ENCODE measurements around the gene PAX2. TPM values are rescaled to one million over a fixed set of nuclear protein-coding genes. Genes with fewer than 3 reads are reported as not detected.

PAX2 gene
- total RNA-seq, 1 donor: not detected

DNA sequence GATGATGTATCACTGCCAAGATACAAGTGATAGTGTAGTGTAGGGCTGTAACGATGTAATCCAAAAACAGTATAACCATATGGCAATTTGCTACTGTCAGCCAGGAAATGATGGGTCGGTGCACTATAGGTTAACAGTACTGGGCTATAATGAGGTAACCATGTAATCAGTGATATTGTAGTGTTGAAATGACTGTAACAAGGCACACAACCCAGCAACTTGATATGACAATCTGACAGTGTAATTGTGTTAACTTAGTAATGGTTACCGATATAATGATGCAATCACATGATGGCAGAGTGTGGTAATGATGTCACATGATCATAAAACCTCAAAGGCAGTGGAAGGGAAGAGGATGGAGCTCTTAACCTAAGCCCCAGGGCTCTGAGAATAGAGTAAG, 93.6 kb downstream of the PAX2 start:
- DNase-seq (ENCODE audit: low read depth): no peak
- no peak overlapping the region for H3K4me3 ChIP-seq (ENCODE audit: low read depth, low read length)
- TF ChIP-seq, protein P1, sequence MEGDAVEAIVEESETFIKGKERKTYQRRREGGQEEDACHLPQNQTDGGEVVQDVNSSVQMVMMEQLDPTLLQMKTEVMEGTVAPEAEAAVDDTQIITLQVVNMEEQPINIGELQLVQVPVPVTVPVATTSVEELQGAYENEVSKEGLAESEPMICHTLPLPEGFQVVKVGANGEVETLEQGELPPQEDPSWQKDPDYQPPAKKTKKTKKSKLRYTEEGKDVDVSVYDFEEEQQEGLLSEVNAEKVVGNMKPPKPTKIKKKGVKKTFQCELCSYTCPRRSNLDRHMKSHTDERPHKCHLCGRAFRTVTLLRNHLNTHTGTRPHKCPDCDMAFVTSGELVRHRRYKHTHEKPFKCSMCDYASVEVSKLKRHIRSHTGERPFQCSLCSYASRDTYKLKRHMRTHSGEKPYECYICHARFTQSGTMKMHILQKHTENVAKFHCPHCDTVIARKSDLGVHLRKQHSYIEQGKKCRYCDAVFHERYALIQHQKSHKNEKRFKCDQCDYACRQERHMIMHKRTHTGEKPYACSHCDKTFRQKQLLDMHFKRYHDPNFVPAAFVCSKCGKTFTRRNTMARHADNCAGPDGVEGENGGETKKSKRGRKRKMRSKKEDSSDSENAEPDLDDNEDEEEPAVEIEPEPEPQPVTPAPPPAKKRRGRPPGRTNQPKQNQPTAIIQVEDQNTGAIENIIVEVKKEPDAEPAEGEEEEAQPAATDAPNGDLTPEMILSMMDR (IDR thresholded peaks at IDR 0.05; ENCODE audit: insufficient read depth, low read length): no peak

DNA sequence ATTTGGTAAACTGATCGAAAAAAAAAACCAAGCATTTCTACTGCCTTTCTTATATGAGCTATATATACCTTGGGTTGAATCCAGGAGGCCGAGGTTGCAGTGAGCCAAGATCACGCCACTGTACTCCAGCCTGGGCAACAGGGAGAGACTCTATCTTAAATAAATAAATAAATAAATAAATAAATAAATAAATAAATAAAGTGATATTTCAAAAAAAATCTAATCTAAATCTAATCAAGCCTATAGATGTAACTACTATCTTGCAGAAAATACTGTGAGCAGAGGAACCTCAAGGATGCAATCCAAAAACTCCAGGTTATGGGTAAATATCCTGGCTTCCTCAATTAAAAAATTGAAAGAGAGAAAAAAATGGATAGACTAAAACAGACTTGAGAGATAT, 96.1 kb downstream of the PAX2 start:
- no peak overlapping the region for H3K4me3 ChIP-seq (ENCODE audit: low read depth, low read length)
- TF ChIP-seq, protein P1 (IDR thresholded peaks at IDR 0.05; ENCODE audit: insufficient read depth, low read length): no peak
- DNase-seq (ENCODE audit: low read depth): no peak

DNA sequence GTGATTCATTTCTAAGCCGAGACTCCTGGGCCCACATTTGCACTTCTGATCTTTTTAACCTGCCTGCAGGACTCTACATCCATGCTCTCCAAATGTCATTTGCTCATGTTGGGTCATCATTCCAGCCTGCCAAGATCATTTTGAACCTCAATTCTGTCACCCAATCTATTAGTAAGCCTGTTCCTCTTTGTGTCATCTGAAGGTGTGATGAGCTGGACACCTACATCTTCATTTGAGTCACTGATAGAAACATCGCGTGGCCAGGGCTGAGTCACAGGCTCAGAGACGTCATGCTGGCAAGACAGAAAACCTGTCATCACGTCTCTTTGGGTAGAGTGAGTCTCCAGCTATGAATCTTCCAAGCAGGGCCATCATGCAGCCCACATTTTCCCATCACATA, 102.1 kb downstream of the PAX2 start:
- peak; percentile 6 for DNase-seq (ENCODE audit: low read depth)

DNA sequence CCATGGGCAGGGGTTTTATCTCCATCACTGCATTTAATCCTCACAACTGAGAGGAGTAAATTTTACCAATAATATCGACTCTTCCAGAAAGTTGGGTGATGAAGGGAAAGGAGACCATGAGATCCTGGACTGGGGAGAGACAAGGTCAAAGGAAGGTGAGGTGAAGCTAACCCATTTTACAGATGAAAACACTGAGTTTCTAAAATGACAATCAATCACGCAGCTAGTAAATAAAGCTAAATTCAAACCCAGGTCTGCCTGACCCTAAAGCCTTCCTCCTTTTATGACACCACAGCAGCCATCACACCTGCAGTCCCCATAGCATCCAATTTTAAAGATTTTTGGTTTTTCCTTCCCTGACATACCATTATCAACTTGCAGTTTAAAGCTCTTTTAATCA, 103.4 kb downstream of the PAX2 start:
- H3K4me3 ChIP-seq (ENCODE audit: low read depth, low read length): no peak overlapping the region
- TF ChIP-seq, protein P1 (IDR thresholded peaks at IDR 0.05; ENCODE audit: insufficient read depth, low read length): no peak
- DNase-seq (ENCODE audit: low read depth): no peak

More for the DNA sequence above, 102.1 kb downstream of the PAX2 start:
- H3K4me3 ChIP-seq (ENCODE audit: low read depth, low read length): no peak overlapping the region
- TF ChIP-seq, protein P1 (IDR thresholded peaks at IDR 0.05; ENCODE audit: insufficient read depth, low read length): no peak

DNA sequence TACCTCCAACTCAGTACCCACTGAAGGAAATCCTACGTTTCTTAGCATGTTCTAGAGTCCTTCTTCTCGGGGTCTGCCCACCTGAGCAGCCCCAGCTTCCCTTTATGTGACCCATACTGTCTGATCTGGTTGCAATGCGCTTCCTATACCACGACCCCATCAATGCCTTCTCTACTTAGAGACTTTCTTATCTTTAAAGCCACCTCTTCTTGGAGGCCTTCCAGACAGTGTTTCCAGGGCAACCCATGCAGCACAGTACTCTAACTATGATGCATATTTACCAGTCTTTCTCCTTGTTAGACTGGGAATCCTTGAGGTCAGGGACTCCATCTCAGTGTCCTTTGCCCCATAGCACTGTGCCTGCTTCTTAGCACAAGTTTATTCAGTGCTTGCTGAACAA, 112.9 kb downstream of the PAX2 start:
- H3K4me3 ChIP-seq (ENCODE audit: low read depth, low read length): no peak overlapping the region
- no peak for DNase-seq (ENCODE audit: low read depth)
- TF ChIP-seq, protein P1 (IDR thresholded peaks at IDR 0.05; ENCODE audit: insufficient read depth, low read length): no peak

DNA sequence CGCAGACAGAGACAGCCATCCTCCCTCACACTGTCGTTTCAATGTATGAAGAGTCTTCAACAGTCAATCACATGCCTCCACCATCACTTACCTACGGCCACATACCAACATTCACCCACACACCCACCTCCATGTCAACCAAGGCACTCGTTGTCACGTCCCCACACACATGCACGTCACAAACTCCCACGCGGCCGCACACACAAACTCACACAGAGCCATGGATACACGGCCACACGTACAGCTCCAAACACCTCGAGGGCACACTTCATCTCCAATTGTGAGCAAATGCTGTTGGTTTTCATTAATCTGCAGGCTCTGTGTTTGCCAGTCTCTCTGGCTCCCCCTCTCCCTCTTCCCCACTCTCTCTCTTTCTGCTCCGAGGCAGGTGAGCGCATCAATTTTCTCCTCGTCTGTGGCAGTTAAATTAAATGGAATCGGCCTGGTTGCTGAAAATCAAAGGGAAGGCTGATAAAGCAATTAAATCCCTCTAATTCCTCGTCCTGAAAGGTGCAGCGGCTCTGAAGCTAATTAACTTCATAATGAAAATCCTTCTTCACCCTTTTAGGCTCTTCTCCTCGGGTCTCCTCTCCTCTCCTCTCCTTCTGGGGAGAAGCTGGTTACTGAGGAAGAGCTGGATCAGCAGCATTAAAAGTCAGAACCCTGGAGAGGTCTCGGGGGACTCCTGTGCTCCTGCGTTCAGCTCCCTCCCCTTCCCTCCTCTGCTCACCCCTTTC, 113.5 kb downstream of the PAX2 start:
- no peak overlapping the region for H3K4me3 ChIP-seq (ENCODE audit: low read depth, low read length)
- no peak for DNase-seq (ENCODE audit: low read depth)
- TF ChIP-seq, protein P1 (IDR thresholded peaks at IDR 0.05; ENCODE audit: insufficient read depth, low read length): no peak

DNA sequence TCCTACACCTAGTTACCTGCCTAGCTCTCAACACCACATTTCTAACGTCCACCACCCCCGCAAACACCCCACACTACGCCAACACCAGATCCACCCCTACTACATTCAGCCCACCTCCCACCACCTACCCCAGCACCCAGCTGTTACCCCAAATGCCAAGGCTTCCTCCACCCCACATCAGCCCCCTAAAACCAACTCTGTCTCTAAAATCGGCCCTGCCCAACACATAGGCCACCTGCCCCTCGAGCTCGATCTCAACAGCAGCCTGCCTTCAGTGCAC, 114.0 kb downstream of the PAX2 start:
- no peak for DNase-seq (ENCODE audit: low read depth)
- no peak overlapping the region for H3K4me3 ChIP-seq (ENCODE audit: low read depth, low read length)
- TF ChIP-seq, protein P1 (IDR thresholded peaks at IDR 0.05; ENCODE audit: insufficient read depth, low read length): no peak

All from fibroblast of the aortic adventitia (primary cell).